Activated CD8-positive, alpha-beta memory T cell treated with anti-CD3 and anti-CD28 coated beads, Interleukin-2, amount 10 ng/mL, durations not matched to agents 7 days and 5 days (primary cell): ENCODE measurements around the gene LAMA3. TPM values are rescaled to one million over a fixed set of nuclear protein-coding genes. Genes with fewer than 3 reads are reported as not detected.

ENCODE experiments used
- ATAC-seq: fragments of 150-1000 bp; cut with Tn5 transposase; one replicate; pipeline ENCODE4 v1.10.0; 2021; ENCODE audit warnings: moderate library complexity
- CTCF ChIA-PET: fragments of 350-600 bp; sonication (Branson Sonifier 250); formaldehyde crosslinking; loops from one replicate; lab custom pipeline; 2021; ENCODE audit warnings: antibody characterized with exemption; lab: Charles Lee
- DNase-seq: peaks from one replicate; pipeline ENCODE4 v3.0.0-alpha.2; 2020
- H3K27ac Mint-ChIP-seq: one replicate; pipeline ENCODE4 v1.8.0; 2021; ENCODE audit warnings: mild to moderate bottlenecking, mixed read lengths
- H3K27me3 Mint-ChIP-seq: one replicate; pipeline ENCODE4 v1.8.0; 2021; ENCODE audit warnings: mixed read lengths
- H3K36me3 Mint-ChIP-seq: one replicate; pipeline ENCODE4 v1.8.0; 2021; ENCODE audit warnings: mild to moderate bottlenecking, mixed read lengths
- H3K4me1 Mint-ChIP-seq: one replicate; pipeline ENCODE4 v1.8.0; 2021; ENCODE audit warnings: mixed read lengths
- H3K4me3 Mint-ChIP-seq: one replicate; pipeline ENCODE4 v1.8.0; 2021; ENCODE audit warnings: mild to moderate bottlenecking, moderate library complexity, mixed read lengths
- H3K9me3 Mint-ChIP-seq: one replicate; pipeline ENCODE4 v1.8.0; 2022; ENCODE audit warnings: low read depth, mixed read lengths
- total RNA-seq, 2 experiments: library from RNA; stranded (reverse); gene quantifications; one replicate each; pipeline ENCODE4 v1.2.3, GENCODE V29; 2021

Gene LAMA3
- total RNA-seq, 2 experiments from 2014 or later, result 0.23 TPM; not detected in 1

GRCh38 chr18:23661735-23662308 lies 27.4 kb upstream of the LAMA3 start:
- Mint-ChIP-seq H3K4me1 (peaks cover 15% of the 10 kb centered on the region), H3K4me3 (peak overlapping the region; percentile 47), H3K27me3 (peaks cover 75% of the 10 kb centered on the region), H3K9me3 (no peaks in the 10 kb centered on the region), H3K27ac (no peak overlapping the region), H3K36me3 (peaks cover 3% of the 10 kb centered on the region)
- ATAC-seq (peak; percentile 37), DNase-seq (no peak)
- CTCF ChIA-PET, result no interaction called here

- Mint-ChIP-seq H3K4me1 (peaks cover 15% of the 10 kb centered on the region), H3K27me3 (peaks cover 75% of the 10 kb centered on the region), H3K36me3 (peaks cover 3% of the 10 kb centered on the region), H3K27ac (peak within 1 kb of the TSS; percentile 1), H3K4me3 (peak within 1 kb of the TSS; percentile 76), H3K9me3 (no peaks in the 10 kb centered on the region)
- ATAC-seq, result peak; percentile 81
- peak; percentile 81 for DNase-seq
- CTCF ChIA-PET, result interaction anchor here (0.9 kb wide), 1 partner anchor 15 kb away, joined by 4 read pairs; no protein-coding TSS in a partner anchor
Observed at GRCh38 chr18:23662309-23663263, 26.7 kb upstream of the LAMA3 start, which contains the start of gene ANKRD29. Gene ANKRD29, minus strand, starts transcription at chr18:23662911. Its CDS starts 181 bp downstream, at chr18:23662730.

- Mint-ChIP-seq H3K27me3 (peaks cover 69% of the 10 kb centered on the region), H3K9me3 (no peaks in the 10 kb centered on the region), H3K27ac (no peak overlapping the region), H3K4me3 (no peak overlapping the region), H3K4me1 (peaks cover 15% of the 10 kb centered on the region), H3K36me3 (peaks cover 3% of the 10 kb centered on the region)
- ATAC-seq (no peak), DNase-seq (no peak)
- CTCF ChIA-PET, result interaction anchor here (1.1 kb wide), 1 partner anchor 43 kb away, joined by 3 read pairs; no protein-coding TSS in a partner anchor
Observed at GRCh38 chr18:23664674-23665073, 24.6 kb upstream of the LAMA3 start.

GRCh38 chr18:23667114-23667513 lies 22.1 kb upstream of the LAMA3 start:
- Mint-ChIP-seq H3K36me3 (peaks cover 3% of the 10 kb centered on the region), H3K27ac (no peak overlapping the region), H3K27me3 (peaks cover 52% of the 10 kb centered on the region), H3K4me1 (peaks cover 9% of the 10 kb centered on the region), H3K4me3 (no peak overlapping the region), H3K9me3 (no peaks in the 10 kb centered on the region)
- CTCF ChIA-PET, result interaction anchor here (1.7 kb wide), 1 partner anchor 10 kb away, joined by 4 read pairs; no protein-coding TSS in a partner anchor
- DNase-seq, result no peak
- ATAC-seq, result no peak

GRCh38 chr18:23668731-23669130 lies 20.5 kb upstream of the LAMA3 start:
- CTCF ChIA-PET, result no interaction called here

GRCh38 chr18:23669202-23669766 lies 20.0 kb upstream of the LAMA3 start:
- Mint-ChIP-seq H3K4me1 (peaks cover 5% of the 10 kb centered on the region), H3K9me3 (no peaks in the 10 kb centered on the region), H3K4me3 (no peak overlapping the region), H3K36me3 (no peaks in the 10 kb centered on the region), H3K27me3 (peaks cover 38% of the 10 kb centered on the region), H3K27ac (no peak overlapping the region)
- no peak for ATAC-seq
- CTCF ChIA-PET, result no interaction called here
- no peak for DNase-seq

More at GRCh38 chr18:23668731-23669130, 20.5 kb upstream of the LAMA3 start:
- ATAC-seq, result no peak
- no peak for DNase-seq
- no peak overlapping the region for H3K4me3 Mint-ChIP-seq
- H3K27ac Mint-ChIP-seq, result no peak overlapping the region
- no peaks in the 10 kb centered on the region for H3K9me3 Mint-ChIP-seq
- H3K36me3 Mint-ChIP-seq, result no peaks in the 10 kb centered on the region
- H3K4me1 Mint-ChIP-seq, result peaks cover 5% of the 10 kb centered on the region
- H3K27me3 Mint-ChIP-seq, result peaks cover 40% of the 10 kb centered on the region

GRCh38 chr18:23669804-23670405 lies 19.3 kb upstream of the LAMA3 start:
- Mint-ChIP-seq H3K4me3 (no peak overlapping the region), H3K36me3 (no peaks in the 10 kb centered on the region), H3K27ac (no peak overlapping the region), H3K27me3 (peaks cover 34% of the 10 kb centered on the region), H3K9me3 (no peaks in the 10 kb centered on the region), H3K4me1 (peaks cover 5% of the 10 kb centered on the region)
- CTCF ChIA-PET, result no interaction called here
- DNase-seq (no peak), ATAC-seq (no peak)

GRCh38 chr18:23671564-23671963 lies 17.7 kb upstream of the LAMA3 start:
- CTCF ChIA-PET, result no interaction called here

GRCh38 chr18:23673725-23674124 lies 15.5 kb upstream of the LAMA3 start:
- no peak overlapping the region for H3K27ac Mint-ChIP-seq
- ATAC-seq (no peak), DNase-seq (no peak)
- H3K9me3 Mint-ChIP-seq, result no peaks in the 10 kb centered on the region
- CTCF ChIA-PET, result interaction anchor here (0.6 kb wide), 1 partner anchor 51 kb away, joined by 5 read pairs; no protein-coding TSS in a partner anchor
- peaks cover 5% of the 10 kb centered on the region for H3K4me1 Mint-ChIP-seq
- peaks cover 34% of the 10 kb centered on the region for H3K27me3 Mint-ChIP-seq
- H3K4me3 Mint-ChIP-seq, result no peak overlapping the region
- H3K36me3 Mint-ChIP-seq, result no peaks in the 10 kb centered on the region

More at GRCh38 chr18:23671564-23671963, 17.7 kb upstream of the LAMA3 start:
- H3K4me3 Mint-ChIP-seq, result no peak overlapping the region
- H3K9me3 Mint-ChIP-seq, result no peaks in the 10 kb centered on the region
- H3K36me3 Mint-ChIP-seq, result no peaks in the 10 kb centered on the region
- no peak overlapping the region for H3K27ac Mint-ChIP-seq
- ATAC-seq (no peak), DNase-seq (no peak)
- peaks cover 31% of the 10 kb centered on the region for H3K27me3 Mint-ChIP-seq
- peaks cover 5% of the 10 kb centered on the region for H3K4me1 Mint-ChIP-seq

GRCh38 chr18:23675236-23675635 lies 14.0 kb upstream of the LAMA3 start:
- CTCF ChIA-PET, result interaction anchor here (0.9 kb wide), 1 partner anchor 28 kb away, joined by 3 read pairs; no protein-coding TSS in a partner anchor
- Mint-ChIP-seq H3K36me3 (no peaks in the 10 kb centered on the region), H3K9me3 (no peaks in the 10 kb centered on the region), H3K27ac (no peak overlapping the region), H3K4me3 (no peak overlapping the region), H3K27me3 (peaks cover 30% of the 10 kb centered on the region), H3K4me1 (peaks cover 5% of the 10 kb centered on the region)
- no peak for DNase-seq
- no peak for ATAC-seq

GRCh38 chr18:23675896-23676295 lies 13.4 kb upstream of the LAMA3 start:
- Mint-ChIP-seq H3K4me3 (no peak overlapping the region), H3K4me1 (peaks cover 5% of the 10 kb centered on the region), H3K36me3 (no peaks in the 10 kb centered on the region), H3K27ac (no peak overlapping the region), H3K9me3 (no peaks in the 10 kb centered on the region), H3K27me3 (peaks cover 34% of the 10 kb centered on the region)
- CTCF ChIA-PET, result no interaction called here
- ATAC-seq (no peak), DNase-seq (no peak)

GRCh38 chr18:23682045-23682444 lies 7.2 kb upstream of the LAMA3 start:
- peaks cover 67% of the 10 kb centered on the region for H3K27me3 Mint-ChIP-seq
- H3K9me3 Mint-ChIP-seq, result no peaks in the 10 kb centered on the region
- no peak overlapping the region for H3K27ac Mint-ChIP-seq
- H3K4me1 Mint-ChIP-seq, result no peaks in the 10 kb centered on the region
- CTCF ChIA-PET, result no interaction called here
- no peak for DNase-seq
- H3K36me3 Mint-ChIP-seq, result no peaks in the 10 kb centered on the region
- no peak overlapping the region for H3K4me3 Mint-ChIP-seq
- ATAC-seq, result no peak

- CTCF ChIA-PET, result no interaction called here
- Mint-ChIP-seq H3K4me3 (no peak overlapping the region), H3K4me1 (no peaks in the 10 kb centered on the region), H3K36me3 (no peaks in the 10 kb centered on the region), H3K27ac (no peak overlapping the region), H3K9me3 (no peaks in the 10 kb centered on the region), H3K27me3 (peaks cover 67% of the 10 kb centered on the region)
- no peak for ATAC-seq
- DNase-seq, result no peak
Observed at GRCh38 chr18:23682472-23682871, 6.8 kb upstream of the LAMA3 start.
